Activated CD4-positive, alpha-beta T cell treated with anti-CD3 and anti-CD28 coated beads, Interleukin-2, amount 50 U/mL, for 16 hours (primary cell): ENCODE measurements around the gene DMD.
"Not testable (repeated sequence)": the region's sequence is repeated elsewhere in the genome, so short reads cannot be mapped to it uniquely, and the experiment has no call there.

Source experiments
- DNase-seq: peaks from one replicate; pipeline ENCODE4 v3.0.0-alpha.2; 2020

The DMD gene

DNA sequence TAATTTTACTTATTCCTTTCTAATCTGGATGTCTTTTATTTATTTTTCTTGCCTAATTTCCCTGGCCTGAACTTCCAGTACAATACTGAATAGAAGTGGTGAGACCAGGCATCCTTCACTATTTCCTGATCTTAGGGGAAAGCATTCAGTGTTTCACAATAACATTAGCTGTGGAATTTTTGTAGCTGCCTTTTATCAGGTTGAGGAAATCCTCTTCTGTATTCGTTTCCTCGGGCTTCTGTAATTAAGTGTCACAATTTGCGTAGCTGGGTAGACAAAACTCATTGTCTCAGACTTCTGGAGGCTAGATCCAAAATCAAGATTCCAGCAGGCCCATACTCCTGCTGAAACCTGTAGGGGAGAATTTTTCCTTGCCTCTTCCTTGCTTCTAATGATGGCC lies 1541.1 kb downstream of the DMD start:
- no peak for DNase-seq

DNA sequence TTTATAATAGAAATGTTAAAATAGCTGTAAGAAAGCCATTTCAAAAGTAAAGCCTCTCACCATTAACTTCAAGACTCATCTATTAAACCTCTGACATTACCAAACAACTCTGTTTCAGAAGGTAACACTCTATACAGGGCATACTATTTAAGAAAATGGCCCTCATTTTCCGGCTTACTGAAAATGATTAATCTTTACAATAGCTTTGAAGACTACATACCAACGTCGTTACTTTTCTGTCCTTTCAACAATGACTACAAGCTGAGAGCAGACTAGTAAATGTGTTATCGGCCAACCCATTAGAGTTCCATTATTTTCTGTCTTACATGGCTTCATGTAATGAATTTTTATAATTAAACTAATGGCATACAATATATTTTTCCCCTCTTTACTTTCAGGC lies 1545.9 kb downstream of the DMD start:
- DNase-seq = no peak

DNA sequence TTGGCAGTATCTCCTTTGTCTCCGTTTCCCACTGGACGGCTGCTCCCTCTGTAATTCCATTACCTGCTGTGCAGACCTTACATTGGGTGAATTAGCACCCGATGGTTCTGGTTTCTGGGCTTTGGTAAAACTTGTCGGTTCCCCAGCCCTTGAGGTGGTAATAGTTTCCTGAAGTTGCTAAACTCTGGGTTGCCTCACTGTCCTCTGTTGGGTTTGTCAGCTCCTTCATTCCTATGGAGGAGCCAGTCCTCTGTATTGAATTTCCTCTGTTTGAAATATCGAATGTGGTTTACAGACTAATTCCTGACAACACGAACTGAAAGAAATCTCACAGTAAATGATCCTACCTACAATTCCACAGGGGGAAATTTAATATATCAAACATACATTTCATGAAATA lies 1548.2 kb downstream of the DMD start:
- DNase-seq = no peak

DNA sequence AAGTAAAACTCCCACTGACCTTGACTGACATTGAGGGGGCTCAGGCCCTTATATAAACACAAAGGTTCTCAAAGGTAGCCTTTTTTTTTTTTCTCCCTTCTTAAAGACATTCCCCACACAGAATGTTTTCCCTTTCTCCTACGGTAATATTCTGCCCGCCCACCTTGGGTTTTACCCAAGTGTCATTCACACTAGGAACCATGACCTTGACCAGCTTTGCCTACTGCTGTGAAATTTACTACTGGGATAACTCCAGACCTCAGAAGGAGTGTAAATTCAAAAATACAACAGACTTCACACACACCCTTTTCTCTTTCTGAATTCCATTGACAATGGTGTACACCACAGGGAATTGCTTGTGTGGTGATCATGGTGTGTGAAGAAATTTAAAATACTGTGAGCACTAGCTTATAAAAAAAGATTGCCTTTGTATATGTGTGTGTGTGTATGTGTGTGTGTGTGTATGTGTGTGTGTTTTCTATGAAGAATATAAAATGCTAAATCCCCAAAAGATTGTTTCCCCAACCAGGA lies 1550.0 kb downstream of the DMD start:
- no peak for DNase-seq

DNA sequence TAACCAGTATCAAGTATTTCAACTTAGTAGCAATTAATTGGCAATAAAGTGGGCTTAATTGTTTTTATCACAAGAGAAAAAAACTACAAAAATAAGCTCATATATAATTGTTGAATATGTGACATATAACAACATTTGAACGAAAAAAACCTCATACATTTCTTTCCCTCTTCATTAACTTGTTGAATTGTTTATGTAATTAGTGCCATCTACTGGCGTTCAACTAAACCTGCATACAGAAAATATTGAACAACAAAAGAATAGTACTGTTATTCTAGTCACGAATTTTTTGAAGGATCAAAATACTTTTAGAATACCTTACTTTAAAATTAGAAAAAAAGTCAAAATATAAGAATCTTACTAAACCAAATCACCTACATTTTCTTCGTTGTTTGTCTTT lies 1553.0 kb downstream of the DMD start:
- DNase-seq = peak; percentile 16

DNA sequence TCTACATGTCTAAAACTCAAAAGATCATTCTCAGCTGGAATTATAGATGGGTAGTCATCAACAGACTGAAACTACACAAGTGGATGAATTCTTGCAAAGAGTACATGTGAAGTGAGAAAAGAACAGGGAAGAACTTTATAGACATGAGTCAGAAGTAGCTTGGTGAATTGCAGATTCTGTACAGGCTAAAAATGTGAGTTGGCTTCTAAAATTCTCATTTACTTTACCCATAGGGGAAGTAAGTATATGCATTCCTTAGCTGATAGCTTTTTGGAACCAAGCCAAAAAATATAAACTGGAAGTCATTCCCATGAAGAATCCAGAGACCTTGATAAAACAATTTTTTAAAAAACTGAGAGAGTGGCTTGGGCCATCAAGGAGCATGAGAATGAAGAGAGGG lies 1555.3 kb downstream of the DMD start:
- no peak for DNase-seq

DNA sequence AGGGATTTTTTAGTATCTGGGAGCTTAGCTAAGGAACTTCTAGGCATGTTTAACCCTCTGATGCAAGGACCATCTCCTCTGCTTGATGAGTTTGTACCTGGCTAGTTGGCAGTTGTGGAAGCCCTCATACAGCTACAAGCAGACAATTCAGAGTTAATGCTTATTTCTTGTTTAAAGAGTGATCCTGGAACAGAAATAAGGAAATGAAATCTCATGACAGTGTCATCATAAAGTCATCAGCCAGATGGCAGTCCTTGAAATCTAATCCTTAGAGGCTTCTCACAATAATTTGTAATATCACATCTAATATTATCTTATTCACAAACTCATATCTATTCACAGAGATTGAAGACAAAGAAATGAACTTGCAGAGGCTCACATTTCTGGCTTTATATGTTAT lies 1557.9 kb downstream of the DMD start:
- no peak for DNase-seq

DNA sequence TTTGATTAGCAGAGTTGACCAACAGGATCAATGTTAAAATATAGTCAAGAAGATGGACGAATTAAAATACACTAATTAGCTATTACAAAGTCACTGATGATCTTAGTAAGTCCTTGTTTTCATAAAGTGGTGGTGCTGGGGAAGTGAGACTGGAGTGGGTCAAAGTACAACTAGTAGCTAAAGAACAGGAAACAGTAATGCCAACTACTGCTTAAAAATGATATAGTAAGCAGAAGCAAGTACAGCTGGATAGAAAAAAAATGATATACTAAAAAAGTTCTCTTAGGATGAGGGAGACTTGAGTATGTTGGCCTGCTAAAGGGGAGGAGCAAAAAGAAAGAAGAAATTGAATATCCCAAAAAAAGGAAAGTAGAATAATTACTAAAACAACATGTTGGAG lies 1558.7 kb downstream of the DMD start:
- no peak for DNase-seq

DNA sequence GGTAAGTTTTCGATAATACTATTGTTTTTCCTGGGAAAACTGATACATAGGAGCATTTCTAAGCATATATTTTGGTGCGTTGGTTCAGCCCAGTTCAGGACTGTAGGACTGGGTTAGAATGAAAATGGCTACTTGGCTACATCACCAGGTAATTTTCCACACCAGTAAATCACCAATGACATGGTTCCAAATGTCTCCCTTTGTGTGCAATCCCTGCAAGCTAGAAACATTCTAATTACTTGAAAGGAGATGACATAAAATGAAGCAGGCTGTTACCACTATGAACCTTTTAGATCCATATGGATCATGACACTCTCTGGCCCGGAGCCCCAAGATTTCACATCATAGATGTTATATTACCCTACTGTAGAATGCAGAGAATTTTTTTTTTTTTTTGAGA lies 1562.1 kb downstream of the DMD start:
- no peak for DNase-seq

DNA sequence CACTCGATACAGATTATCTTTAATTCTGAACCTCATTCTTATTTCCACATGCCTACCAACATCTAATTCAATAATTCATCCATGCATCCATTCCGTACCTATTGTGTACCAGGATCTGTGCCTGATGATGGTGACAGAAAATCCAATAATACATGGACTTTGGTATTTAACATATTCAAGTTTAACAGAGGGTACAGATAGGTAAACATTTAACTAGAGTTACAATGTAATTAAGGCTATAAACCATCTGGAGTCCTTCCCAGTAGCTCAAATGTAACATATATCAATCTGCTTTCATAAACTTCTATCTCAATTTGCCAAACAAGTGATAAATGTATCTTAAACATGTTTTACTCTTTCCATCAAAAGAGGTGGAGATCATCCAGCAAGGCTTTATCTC lies 1578.0 kb downstream of the DMD start:
- no peak for DNase-seq

DNA sequence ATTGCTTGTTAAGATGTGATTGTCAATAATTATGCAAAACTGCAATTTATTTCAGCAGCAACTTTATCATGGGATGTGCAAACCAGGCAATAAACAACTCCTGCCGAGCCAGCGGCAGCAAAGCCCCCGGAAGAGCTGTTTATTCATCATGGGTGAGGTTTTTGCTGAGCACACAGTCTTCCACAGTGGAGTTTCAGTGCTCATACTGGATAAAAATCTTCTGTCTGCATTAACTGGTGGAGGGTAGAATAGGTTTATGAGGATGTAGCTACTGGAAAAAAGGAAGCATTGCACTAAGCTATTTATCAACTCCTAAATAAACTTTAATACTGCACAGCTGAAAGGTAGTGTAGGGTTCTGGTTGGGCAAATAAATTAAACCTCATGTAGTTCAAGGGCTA lies 1582.2 kb downstream of the DMD start:
- DNase-seq = no peak

DNA sequence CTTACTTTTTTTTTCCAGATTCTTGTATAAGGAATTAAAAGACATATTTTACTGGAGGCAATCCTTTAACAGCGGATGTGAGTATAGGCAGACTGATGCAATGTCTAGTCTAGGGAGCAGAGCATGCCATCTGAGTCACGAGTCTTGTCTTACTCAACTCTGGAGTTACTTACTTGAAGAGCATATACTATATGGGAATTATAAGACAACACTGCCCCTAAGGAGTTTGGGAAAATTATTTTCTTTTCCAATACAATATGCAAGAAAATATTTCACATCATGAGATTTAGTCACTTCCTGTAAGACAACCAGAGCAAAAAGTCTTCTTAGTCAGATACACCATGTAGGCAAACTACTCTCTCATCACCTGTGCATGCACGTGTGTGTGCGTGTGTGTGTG lies 1602.2 kb downstream of the DMD start:
- DNase-seq = no peak

DNA sequence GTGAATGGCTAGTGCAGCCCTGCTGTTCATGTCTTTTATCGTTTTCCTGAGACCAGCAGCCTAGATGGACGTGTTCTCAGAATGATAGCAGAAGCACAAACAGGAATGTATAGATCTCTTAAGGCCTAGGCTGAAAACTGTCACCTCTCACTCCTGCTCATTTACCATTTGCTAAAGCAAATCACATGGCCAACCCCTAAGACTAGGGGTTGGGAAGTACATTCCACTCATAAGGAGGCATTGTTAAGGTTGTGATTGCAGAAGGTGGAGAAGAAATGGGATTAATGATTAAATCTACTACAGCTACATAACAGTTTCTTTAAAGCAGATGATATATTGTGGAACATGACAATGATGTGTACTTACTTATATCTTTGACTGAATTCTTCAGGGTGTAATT lies 1602.7 kb downstream of the DMD start:
- DNase-seq = no peak

DNA sequence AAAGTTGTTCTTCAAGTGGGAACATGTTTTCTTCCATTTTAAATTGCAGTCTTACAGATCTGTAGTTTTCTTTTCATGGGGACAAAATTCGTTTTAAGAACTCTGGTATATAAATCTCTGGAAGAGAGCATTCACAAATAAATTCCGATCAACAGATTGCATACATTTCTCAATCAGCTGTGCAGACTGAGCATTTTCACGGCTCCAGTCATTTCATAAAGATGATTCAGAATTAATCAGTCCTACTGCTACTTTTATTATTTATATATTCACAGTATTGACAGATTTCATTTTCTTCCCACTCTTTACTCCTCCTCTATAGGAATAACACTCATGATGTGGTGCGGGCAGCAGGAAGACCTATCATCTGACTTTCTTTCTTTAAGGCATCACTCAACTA lies 1604.6 kb downstream of the DMD start:
- DNase-seq = no peak

DNA sequence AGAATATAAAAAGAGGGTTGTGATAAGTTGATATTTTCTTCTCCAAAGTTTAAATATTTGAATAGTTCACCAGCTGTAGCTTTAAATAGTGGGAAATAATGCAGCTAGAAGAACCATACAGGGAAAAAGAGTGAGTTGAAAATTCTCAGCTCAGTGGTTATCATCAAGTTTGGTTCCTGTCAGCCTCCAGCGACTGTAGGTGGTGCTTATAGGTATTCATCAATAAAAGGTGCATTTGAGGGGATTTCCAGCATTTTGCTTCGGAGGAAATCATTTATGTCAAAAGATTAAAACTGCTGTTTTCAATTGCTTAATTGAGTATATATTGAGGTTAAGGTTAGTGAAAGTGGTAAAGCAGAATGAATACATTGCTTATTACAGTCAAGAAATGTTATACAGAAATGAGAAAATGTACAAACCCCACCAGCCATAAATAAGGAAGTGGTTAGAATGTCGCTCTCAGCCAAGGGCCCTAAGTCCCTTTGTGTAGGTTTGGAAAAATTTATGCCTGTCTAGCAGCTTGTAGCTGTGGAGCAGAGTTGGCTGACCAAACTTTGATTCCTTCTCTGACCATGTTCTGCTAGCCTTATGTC lies 1606.6 kb downstream of the DMD start:
- peak; percentile 48 for DNase-seq

DNA sequence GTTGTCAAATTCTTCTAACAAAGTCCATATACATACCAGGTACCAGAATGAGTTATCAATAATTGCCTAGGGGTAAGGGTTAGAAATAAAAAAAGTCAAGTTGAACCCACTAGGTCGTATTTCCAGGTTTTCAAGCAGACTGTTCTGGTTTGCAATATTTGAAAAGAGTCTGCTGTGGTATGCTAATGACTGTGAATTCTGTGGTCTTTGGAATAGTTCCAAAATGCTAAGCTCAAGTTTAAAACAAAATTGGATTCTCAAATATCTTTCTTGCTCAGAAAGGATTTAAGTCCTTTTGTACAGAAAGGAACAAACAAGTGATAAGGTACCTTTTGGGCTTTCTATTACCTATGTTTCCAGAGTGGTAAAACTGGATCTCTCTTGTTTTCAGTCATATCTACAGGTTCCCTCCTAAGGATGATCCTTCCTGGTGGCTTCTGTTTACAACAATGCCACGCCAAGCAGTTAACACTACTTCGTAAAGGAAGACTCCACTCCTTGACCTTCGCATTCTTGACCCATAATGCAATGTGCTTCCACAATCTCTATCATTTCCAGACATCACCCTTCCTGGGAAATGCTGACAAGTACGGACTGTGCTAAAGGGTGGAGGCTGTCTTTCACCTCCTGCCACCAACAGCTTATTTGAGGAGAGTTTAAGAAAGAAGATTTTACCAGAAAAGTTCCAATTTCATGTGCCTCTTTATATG lies 1607.8 kb downstream of the DMD start:
- DNase-seq = no peak

DNA sequence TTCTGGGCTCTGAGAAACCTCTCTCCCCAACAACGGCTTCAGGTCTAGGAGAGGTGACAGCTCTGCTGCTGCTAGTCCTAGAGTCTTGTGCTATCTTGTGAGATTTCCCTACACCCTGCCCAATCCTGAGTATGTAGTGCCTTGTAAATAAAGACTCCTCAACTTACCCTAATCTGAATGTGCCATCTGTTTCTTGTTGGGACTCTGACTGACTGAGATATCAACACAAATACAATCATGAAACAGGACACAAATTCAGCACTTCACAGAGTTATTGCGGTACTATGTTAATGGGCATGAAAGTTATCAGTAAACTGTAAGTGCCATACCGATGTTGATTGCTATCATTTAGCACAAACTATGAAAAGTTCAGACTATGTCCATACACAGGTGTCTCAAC lies 1610.5 kb downstream of the DMD start:
- DNase-seq = no peak

DNA sequence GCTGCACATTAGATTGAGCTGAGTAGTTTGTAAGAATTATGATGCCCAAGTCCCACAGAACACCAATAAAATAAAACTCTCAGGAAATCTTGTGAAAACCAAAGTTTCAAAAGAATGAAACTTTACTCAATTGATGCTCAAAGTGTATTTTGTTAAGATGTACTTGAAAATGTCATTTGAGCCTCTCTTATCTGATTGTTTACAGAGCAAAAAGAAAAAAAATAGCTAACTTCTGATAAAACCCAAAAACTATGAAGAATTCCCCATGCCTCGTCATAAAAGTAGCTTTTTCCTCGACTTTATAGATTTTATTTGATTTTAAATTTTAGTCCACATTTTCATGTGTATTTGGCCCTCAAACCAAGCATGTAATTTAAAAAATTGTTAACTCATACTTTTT lies 1618.0 kb downstream of the DMD start:
- DNase-seq = no peak

DNA sequence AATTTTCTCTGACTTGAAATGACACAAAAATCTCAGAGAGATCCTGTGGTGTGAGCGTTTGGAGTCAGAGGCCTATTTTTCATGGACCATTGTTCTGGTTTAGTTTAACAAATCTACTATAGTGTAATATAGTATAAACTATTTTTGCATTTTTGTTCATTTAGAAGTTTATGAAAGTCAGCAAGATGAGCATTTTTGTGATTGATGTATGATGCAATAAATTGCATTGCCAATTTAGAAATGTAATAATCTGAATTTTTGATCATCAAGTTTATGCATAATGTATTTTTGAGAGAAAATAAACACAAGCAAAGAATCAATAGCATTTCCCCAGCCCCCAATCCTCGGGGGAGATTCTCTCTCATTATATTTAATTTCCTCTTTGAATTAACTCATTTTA lies 1620.0 kb downstream of the DMD start:
- DNase-seq = no peak

DNA sequence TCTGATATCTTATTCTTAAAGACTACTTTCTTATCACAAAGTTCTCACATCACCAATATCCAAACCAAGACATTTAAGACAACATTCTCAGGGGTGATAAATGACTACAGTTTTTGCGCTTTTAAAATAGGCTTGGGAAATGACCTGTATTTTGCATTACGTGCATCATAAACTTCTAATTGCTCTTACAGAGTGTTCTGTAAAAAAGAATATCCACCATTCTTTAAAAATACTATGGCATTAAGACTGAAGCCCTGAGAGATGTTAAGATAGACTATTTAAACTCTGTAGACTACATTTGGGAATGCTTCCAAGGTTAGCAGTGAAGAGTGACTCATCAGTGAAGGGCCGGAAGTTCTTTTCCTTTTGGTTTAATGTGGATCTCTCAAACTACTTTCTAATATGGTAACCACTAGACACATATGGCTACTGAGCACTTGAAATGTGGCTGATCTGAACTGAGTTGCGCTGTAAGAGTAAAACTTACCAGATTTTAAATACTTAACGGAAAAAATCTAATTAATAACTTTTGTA lies 1620.7 kb downstream of the DMD start:
- no peak for DNase-seq

DNA sequence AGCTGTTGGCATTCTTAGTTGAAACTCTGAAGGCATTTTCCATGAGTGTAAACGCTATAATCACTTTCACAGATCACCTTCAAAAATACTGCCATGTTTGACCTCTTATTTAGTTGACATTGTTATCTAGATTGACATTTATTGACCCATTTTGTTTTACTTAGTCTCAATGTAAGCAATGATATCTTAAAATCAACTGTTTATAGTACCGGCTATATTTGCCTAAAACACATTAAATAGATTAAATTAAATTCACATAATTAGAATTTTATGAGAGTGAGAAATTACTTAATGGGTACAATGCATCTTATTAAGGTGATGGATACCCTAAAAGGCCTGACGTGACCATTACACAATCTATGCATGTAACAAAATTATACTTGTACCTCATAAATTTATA lies 1621.8 kb downstream of the DMD start:
- no peak for DNase-seq

DNA sequence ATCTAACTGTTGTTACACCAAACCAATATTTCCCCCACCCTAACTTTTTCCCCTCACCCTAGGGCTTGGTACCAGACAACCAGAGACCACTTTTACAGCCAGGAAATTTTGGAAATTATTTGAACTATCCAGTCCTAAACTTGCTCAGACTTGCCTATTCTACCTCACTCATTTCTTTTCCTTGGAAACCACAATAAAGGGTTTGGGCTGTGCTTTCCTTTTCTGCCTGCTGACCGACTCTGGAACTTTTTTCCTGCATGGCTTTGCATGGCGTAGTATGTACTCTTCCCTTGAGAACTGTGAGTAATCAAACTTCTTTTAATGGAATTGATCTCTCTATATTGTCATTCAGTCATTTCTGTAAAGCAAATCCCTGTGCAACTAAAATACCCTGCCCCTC lies 1623.0 kb downstream of the DMD start:
- DNase-seq = no peak

DNA sequence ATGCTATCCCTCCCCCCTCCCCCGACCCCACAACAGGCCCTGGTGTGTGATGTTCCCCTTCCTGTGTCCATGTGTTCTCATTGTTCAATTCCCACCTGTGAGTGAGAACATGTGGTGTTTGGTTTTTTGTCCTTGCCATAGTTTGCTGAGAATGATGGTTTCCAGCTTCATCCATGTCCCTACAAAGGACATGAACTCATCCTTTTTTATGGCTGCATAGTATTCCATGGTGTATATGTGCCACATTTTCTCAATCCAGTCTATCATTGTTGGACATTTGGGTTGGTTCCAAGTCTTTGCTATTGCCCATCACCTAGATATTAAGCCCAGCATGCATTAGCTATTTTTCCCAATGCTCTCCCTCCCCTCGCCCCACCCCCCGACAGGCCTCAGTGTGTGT lies 1627.5 kb downstream of the DMD start:
- DNase-seq = not testable (repeated sequence)

DNA sequence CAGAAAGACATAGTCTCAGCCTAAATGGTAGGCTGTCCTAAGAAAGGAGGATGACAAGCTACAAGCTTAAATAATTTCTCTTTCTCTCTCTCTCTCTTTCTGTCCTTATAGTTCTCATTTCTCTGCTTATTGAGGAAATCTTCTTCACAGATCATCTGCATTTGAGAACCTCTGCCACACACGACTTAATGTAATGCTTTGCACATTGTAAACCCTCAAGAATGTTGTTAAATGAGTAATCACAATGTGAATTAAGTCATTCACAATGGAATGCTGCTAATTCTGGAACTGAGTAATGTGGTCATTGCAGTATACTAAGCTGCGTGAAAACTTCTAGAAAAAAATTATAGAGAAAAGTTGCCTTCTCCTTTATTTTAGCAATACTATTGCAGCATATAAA lies 1630.6 kb downstream of the DMD start:
- peak; percentile 5 for DNase-seq

DNA sequence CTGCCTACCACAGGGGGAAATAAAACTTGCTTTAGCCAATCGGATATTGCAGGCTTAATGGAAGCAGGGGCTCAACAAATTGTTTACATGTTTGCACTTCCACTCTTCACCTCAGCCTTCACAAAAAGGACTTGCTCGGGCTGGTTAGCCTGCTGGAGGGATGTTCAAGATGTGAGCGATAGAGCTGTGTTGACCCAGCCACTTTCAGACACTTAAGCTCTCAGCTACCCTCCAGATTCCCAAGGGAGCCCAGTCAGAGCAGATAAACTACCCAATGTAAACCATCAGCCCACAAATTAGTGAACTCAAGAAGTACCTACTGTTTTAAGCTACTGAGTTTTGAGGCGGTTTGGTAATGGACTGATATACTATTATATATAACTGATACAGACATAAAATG lies 1631.1 kb downstream of the DMD start:
- no peak for DNase-seq
